ENCODE measurements around the gene MEGF6.

DNA sequence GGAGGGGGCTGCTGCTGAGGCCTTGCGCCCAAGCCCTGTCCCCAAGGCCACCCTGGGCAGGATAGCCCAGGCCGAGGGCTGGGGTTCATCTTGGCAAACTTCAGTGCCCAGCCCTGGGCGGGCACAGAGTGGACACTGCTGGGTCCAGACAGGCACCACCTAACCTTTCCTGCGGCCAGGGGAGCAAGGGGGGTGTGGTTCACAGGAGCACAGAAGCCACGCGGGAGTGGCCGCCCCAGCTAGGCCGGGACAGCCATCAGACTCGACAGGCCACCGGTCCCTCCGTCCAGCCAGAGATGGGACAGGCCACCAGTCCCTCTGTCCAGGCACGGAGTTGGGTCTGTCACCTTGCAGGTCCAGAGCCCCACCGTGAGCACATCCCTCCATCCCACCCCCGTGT, 127.9 kb downstream of the MEGF6 start:
- TF ChIP-seq, protein P1, sequence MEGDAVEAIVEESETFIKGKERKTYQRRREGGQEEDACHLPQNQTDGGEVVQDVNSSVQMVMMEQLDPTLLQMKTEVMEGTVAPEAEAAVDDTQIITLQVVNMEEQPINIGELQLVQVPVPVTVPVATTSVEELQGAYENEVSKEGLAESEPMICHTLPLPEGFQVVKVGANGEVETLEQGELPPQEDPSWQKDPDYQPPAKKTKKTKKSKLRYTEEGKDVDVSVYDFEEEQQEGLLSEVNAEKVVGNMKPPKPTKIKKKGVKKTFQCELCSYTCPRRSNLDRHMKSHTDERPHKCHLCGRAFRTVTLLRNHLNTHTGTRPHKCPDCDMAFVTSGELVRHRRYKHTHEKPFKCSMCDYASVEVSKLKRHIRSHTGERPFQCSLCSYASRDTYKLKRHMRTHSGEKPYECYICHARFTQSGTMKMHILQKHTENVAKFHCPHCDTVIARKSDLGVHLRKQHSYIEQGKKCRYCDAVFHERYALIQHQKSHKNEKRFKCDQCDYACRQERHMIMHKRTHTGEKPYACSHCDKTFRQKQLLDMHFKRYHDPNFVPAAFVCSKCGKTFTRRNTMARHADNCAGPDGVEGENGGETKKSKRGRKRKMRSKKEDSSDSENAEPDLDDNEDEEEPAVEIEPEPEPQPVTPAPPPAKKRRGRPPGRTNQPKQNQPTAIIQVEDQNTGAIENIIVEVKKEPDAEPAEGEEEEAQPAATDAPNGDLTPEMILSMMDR (IDR thresholded peaks at IDR 0.05), result no peak
- no peak for TF ChIP-seq POLR2AphosphoS5 (IDR thresholded peaks at IDR 0.05)
- TF ChIP-seq POLR2A (IDR thresholded peaks at IDR 0.05), result no peak
